Hepatocyte (in vitro differentiated cells): ENCODE measurements around the gene SUPT3H.

Experiments used
- EZH2 ChIP-seq: fragments of 200-600 bp; sonication (generic); IDR thresholded peaks from 2 replicates; pipeline ENCODE4 v1.6.1; 2016; ENCODE audit warnings: antibody characterized with exemption, mild to moderate bottlenecking, borderline replicate concordance
- TF ChIP-seq, protein P1 (sequence below): fragments of 200-600 bp; sonication (generic); IDR thresholded peaks from 2 replicates; pipeline ENCODE4 v1.5.1; 2016; ENCODE audit warnings: antibody characterized with exemption, mild to moderate bottlenecking; ENCODE audit not compliant: poor library complexity

DNA sequence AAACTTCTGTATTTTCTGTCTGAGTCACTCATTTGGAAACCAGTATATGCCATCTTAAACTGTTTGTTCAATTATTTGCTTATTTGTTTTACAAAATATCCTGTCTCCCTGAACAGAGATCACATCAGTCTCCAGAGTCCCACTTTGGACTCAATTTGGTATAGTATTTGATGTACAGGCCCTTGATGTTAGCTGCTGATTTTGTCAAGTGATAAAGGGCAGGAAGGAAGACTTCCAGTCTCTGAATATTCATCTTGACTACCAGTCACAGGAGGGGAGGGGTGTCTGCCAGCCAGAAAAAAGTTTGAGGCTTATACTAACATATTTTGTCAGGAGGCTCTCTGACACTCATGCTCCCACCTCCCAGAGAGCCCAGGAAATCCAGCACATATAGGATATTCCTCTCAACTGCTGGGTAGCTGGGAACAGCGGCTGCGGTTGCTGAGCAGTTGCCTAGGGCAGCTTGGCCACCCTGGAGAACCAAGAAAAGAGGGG, 426.4 kb downstream of the SUPT3H start:
- TF ChIP-seq, protein P1, sequence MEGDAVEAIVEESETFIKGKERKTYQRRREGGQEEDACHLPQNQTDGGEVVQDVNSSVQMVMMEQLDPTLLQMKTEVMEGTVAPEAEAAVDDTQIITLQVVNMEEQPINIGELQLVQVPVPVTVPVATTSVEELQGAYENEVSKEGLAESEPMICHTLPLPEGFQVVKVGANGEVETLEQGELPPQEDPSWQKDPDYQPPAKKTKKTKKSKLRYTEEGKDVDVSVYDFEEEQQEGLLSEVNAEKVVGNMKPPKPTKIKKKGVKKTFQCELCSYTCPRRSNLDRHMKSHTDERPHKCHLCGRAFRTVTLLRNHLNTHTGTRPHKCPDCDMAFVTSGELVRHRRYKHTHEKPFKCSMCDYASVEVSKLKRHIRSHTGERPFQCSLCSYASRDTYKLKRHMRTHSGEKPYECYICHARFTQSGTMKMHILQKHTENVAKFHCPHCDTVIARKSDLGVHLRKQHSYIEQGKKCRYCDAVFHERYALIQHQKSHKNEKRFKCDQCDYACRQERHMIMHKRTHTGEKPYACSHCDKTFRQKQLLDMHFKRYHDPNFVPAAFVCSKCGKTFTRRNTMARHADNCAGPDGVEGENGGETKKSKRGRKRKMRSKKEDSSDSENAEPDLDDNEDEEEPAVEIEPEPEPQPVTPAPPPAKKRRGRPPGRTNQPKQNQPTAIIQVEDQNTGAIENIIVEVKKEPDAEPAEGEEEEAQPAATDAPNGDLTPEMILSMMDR, result no peak
- TF ChIP-seq EZH2, result no peak
